A549 (cell line): ENCODE results near the gene SNAP25. TPM values are rescaled to one million over a fixed set of nuclear protein-coding genes. Genes with fewer than 3 reads are reported as not detected.

Experiments
- ATAC-seq, 2 experiments: fragments of 200-7000 bp in 1 of 2; fragments of >200 bp in 1 of 2; cut with Nextera tagmentation in 1 of 2; cut with Tn5 transposase in 1 of 2; 3 replicates each; pipeline versions ENCODE4 v1.8.0 to v1.9.1; 2018 to 2020; ENCODE audit warnings: mild to moderate bottlenecking in 1 of 2, moderate library complexity in 1 of 2
- CTCF ChIA-PET: fragments of 300-600 bp; sonication (Branson Sonifier 250); formaldehyde crosslinking; extraction: SDS; loops from one replicate; lab custom pipeline; 2021; ENCODE audit warnings: antibody characterized with exemption, inconsistent platforms; lab: Yijun Ruan, JAX
- POLR2A ChIA-PET: fragments of 350-600 bp; formaldehyde crosslinking; extraction: SDS; loops from one replicate; lab custom pipeline; 2021; ENCODE audit warnings: antibody characterized with exemption, inconsistent platforms; lab: Yijun Ruan, JAX
- DNase-seq, 2 experiments: peaks; one replicate each; pipeline versions ENCODE4 v3.0.0 to v3.0.0-alpha.2; 2011 to 2016; ENCODE audit warnings: low read depth in 1 of 2, low spot score in 1 of 2
- FAIRE-seq: peaks from 2 replicates; lab custom pipeline; 2011; peaks lifted over from hg19 to GRCh38; lab: Jason Lieb, UNC
- H3K27ac ChIP-seq, 2 experiments: fragments of >200 bp; sonication (Bioruptor Twin); formaldehyde crosslinking; 3 replicates each; pipeline ENCODE4 v1.5.1; 2016 to 2017
- H3K4me1 ChIP-seq: fragments of >200 bp; sonication (Bioruptor Twin); formaldehyde crosslinking; 3 replicates; pipeline ENCODE4 v1.6.1; 2016
- H3K4me2 ChIP-seq: fragments of >200 bp; sonication (Bioruptor Twin); formaldehyde crosslinking; 3 replicates; pipeline ENCODE4 v1.6.1; 2016
- H3K4me3 ChIP-seq: fragments of >200 bp; sonication (Bioruptor Twin); formaldehyde crosslinking; 3 replicates; pipeline ENCODE4 v1.5.1; 2016
- H3K9me3 ChIP-seq: fragments of >200 bp; sonication (Bioruptor Twin); formaldehyde crosslinking; 3 replicates; pipeline ENCODE4 v1.6.1; 2016
- ATOH8 ChIP-seq: fragments of 250-450 bp; sonication (Bioruptor Pico); IDR thresholded peaks from 2 replicates; pipeline ENCODE4 v1.5.0; 2020; ENCODE audit warnings: low read depth, mild to moderate bottlenecking, moderate library complexity
- CHD4 ChIP-seq: fragments of 200-600 bp; sonication (generic); IDR thresholded peaks from 2 replicates; pipeline ENCODE4 v1.6.1; 2016; ENCODE audit warnings: antibody characterized with exemption, mild to moderate bottlenecking, borderline replicate concordance
- EHMT2 ChIP-seq: fragments of 200-600 bp; sonication (generic); IDR thresholded peaks from 2 replicates; pipeline ENCODE4 v1.6.1; 2016; ENCODE audit warnings: antibody characterized with exemption, low read depth, mild to moderate bottlenecking, moderate library complexity
- ELK1 ChIP-seq: fragments of 150-350 bp; IDR thresholded peaks from 2 replicates; pipeline ENCODE4 v1.6.1; 2014; ENCODE audit warnings: low read depth, mild to moderate bottlenecking, low read length
- EP300 ChIP-seq, 2 experiments: fragments of >200 bp; sonication (Bioruptor Twin); formaldehyde crosslinking; IDR thresholded peaks; 2 replicates in 1 of 2; 3 replicates in 1 of 2; pipeline ENCODE4 v1.6.1; 2016 to 2017
- FOSL2 ChIP-seq, 2 experiments: fragments of 450-650 bp in 1 of 2; fragments of >200 bp in 1 of 2; sonication (Bioruptor Twin) in 1 of 2; formaldehyde crosslinking; IDR thresholded peaks; 2 replicates each; pipeline versions ENCODE4 v1.5.0 to v1.6.1; 2016 to 2020; ENCODE audit warnings: mild to moderate bottlenecking in 1 of 2, moderate library complexity in 1 of 2
- FOXS1 ChIP-seq: fragments of 250-450 bp; sonication (Bioruptor Pico); IDR thresholded peaks from 2 replicates; pipeline ENCODE4 v1.5.0; 2020; ENCODE audit warnings: mild to moderate bottlenecking, moderate library complexity
- GATA3 ChIP-seq: IDR thresholded peaks from 2 replicates; pipeline ENCODE4 v1.6.1; 2012; ENCODE audit warnings: borderline replicate concordance
- HDAC2 ChIP-seq: fragments of 200-600 bp; sonication (generic); IDR thresholded peaks from 2 replicates; pipeline ENCODE4 v1.6.1; 2016
- HEYL ChIP-seq: fragments of 250-450 bp; sonication (Bioruptor Pico); IDR thresholded peaks from 2 replicates; pipeline ENCODE4 v1.8.0; 2021; ENCODE audit warnings: mild to moderate bottlenecking, moderate library complexity
- HOXA7 ChIP-seq: fragments of 250-450 bp; sonication (Bioruptor Pico); IDR thresholded peaks from 2 replicates; pipeline ENCODE4 v1.5.0; 2020; ENCODE audit warnings: mild to moderate bottlenecking, moderate library complexity
- HOXB13 ChIP-seq: fragments of 250-450 bp; sonication (Bioruptor Pico); IDR thresholded peaks from 2 replicates; pipeline ENCODE4 v1.5.0; 2020; ENCODE audit warnings: low read depth, mild to moderate bottlenecking, moderate library complexity
- KDM1A ChIP-seq: fragments of 200-600 bp; sonication (generic); IDR thresholded peaks from 2 replicates; pipeline ENCODE4 v1.6.1; 2016; ENCODE audit warnings: low read depth, mild to moderate bottlenecking
- KDM5A ChIP-seq: fragments of 200-600 bp; sonication (generic); IDR thresholded peaks from 2 replicates; pipeline ENCODE4 v1.6.1; 2016; ENCODE audit warnings: antibody characterized with exemption, mild to moderate bottlenecking
- MAFK ChIP-seq: fragments of 450-650 bp; IDR thresholded peaks from 2 replicates; pipeline ENCODE4 v1.6.1; 2014; ENCODE audit not compliant: partially characterized antibody
- MAX ChIP-seq: IDR thresholded peaks from 2 replicates; pipeline ENCODE4 v1.6.1; 2012
- MAZ ChIP-seq: fragments of 150-350 bp; IDR thresholded peaks from 2 replicates; pipeline ENCODE4 v1.6.1; 2014; ENCODE audit warnings: antibody characterized with exemption, low read depth, low read length, borderline replicate concordance
- MYC ChIP-seq: IDR thresholded peaks from 2 replicates; pipeline ENCODE4 v1.6.1; 2012; ENCODE audit warnings: mild to moderate bottlenecking, inconsistent platforms, low read length, improper control_type of control experiment, borderline replicate concordance
- NPAS2 ChIP-seq: fragments of 250-450 bp; sonication (Bioruptor Pico); IDR thresholded peaks from 2 replicates; pipeline ENCODE4 v1.8.0; 2022; ENCODE audit warnings: mild to moderate bottlenecking, moderate library complexity, borderline replicate concordance
- PHF8 ChIP-seq: fragments of 200-600 bp; sonication (generic); IDR thresholded peaks from 2 replicates; pipeline ENCODE4 v1.6.1; 2016; ENCODE audit warnings: low read depth, mild to moderate bottlenecking, antibody characterized with exemption, moderate library complexity, borderline replicate concordance
- POLR2A ChIP-seq: IDR thresholded peaks from 2 replicates; pipeline ENCODE4 v1.6.1; 2012; ENCODE audit warnings: mild to moderate bottlenecking, low read length
- POLR2AphosphoS2 ChIP-seq: conservative IDR thresholded peaks from 2 replicates; pipeline ENCODE4 v1.6.1; 2012; ENCODE audit warnings: low read length, improper control_type of control experiment, inconsistent platforms
- REST ChIP-seq: fragments of 200-600 bp; sonication (generic); IDR thresholded peaks from 2 replicates; pipeline ENCODE4 v1.6.1; 2016; ENCODE audit warnings: antibody characterized with exemption, mild to moderate bottlenecking, moderate library complexity
- RNF2 ChIP-seq: fragments of 200-600 bp; sonication (generic); IDR thresholded peaks from 2 replicates; pipeline ENCODE4 v1.6.1; 2016; ENCODE audit warnings: low read depth, mild to moderate bottlenecking, antibody characterized with exemption, moderate library complexity, borderline replicate concordance
- SMC3 ChIP-seq: fragments of >200 bp; sonication (Bioruptor Twin); formaldehyde crosslinking; IDR thresholded peaks from 3 replicates; pipeline ENCODE4 v1.6.1; 2018; ENCODE audit warnings: inconsistent platforms
- SREBF2 ChIP-seq: fragments of 450-650 bp; IDR thresholded peaks from 2 replicates; pipeline ENCODE4 v1.6.1; 2014; ENCODE audit warnings: mild to moderate bottlenecking, moderate library complexity
- TP53 ChIP-seq: fragments of 250-450 bp; sonication (Bioruptor Pico); IDR thresholded peaks from 2 replicates; pipeline ENCODE4 v1.5.0; 2021; ENCODE audit warnings: mild to moderate bottlenecking, moderate library complexity
- USF2 ChIP-seq: fragments of 450-650 bp; IDR thresholded peaks from 2 replicates; pipeline ENCODE4 v1.6.1; 2014; ENCODE audit warnings: antibody characterized with exemption
- ZNF302 ChIP-seq: fragments of 250-450 bp; sonication (Bioruptor Pico); IDR thresholded peaks from 2 replicates; pipeline ENCODE4 v1.9.0; 2021; ENCODE audit warnings: inconsistent platforms, mild to moderate bottlenecking, moderate library complexity
- ZSCAN20 ChIP-seq: fragments of 250-450 bp; sonication (Bioruptor Pico); IDR thresholded peaks from 2 replicates; pipeline ENCODE4 v1.8.0; 2022; ENCODE audit warnings: mild to moderate bottlenecking, moderate library complexity
- WGBS: methylation state at CpG from one replicate; pipeline ENCODE4 v1.1.6; 2017; ENCODE audit errors: missing lambda C conversion rate; 5-methylcytosine and 5-hydroxymethylcytosine counted together
- polyA plus RNA-seq, 4 experiments: library from polyadenylated mRNA; depleted of rRNA in 3 of 4; stranded (reverse); fragments of >200 nt; fragmentation: RNase III in 1 of 4; extraction: RNeasy Plus Mini Kit Qiagen cat#74134 plus additional on column Dnase treatment in 1 of 4; gene quantifications; 2 replicates in 3 of 4; 3 replicates in 1 of 4; pipeline ENCODE4 v1.2.3, GENCODE V29; 2011 to 2017
- TF ChIP-seq, protein P1 (sequence below): fragments of >200 bp; sonication (Bioruptor Twin); formaldehyde crosslinking; IDR thresholded peaks from 2 replicates; pipeline ENCODE4 v1.6.1; 2016
- TF ChIP-seq, protein P2 (sequence below): fragments of 250-450 bp; sonication (Bioruptor Pico); IDR thresholded peaks from 2 replicates; pipeline ENCODE4 v1.5.0; 2021; ENCODE audit warnings: mild to moderate bottlenecking, moderate library complexity, borderline replicate concordance

The SNAP25 gene
- polyA plus RNA-seq, 2 of the 4 experiments (the other 2 are of a cell fraction) = 39.6 to 53.6 TPM

DNA sequence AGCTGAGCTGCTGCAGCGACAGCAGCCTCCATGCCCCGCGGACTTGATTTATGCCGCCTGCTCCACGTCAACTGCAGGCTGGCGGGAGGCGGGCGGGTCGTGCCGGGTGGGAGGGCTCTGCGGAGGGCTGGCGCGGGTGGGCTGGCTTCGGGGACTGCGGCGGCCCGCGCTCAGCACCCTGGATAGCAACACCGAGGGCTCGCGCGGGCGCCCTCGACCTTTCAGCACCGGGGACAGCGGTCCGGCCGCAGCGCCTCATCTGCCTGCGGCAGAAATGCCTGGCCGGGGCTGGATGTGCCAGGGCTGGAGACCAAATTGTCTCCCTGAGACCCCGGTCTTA, 792 bp downstream of the SNAP25 start:
- peak overlapping the region; percentile 70 for H3K4me3 ChIP-seq
- FAIRE-seq (no peak), DNase-seq (peak; percentile 56 to 74), ATAC-seq (peak; percentile 62 to 74)
- ChIA-PET CTCF (interaction anchor here (0.7 to 6.9 kb wide), 10 partner anchors 21 to 244 kb away, joined by 3 to 37 read pairs (median 4); partner anchors contain the start of gene MKKS), POLR2A (interaction anchor here (0.7 to 3.1 kb wide), 8 partner anchors 30 to 215 kb away, joined by 3 to 33 read pairs (median 10); partner anchors contain the start of genes MKKS and SLX4IP)
- no peaks in the 10 kb centered on the region for H3K9me3 ChIP-seq
- 2% methylated on average over 21 of the region's 32 CpGs for WGBS
- peak overlapping the region; percentile 77 to 93 for H3K27ac ChIP-seq
- H3K4me1 ChIP-seq = peaks cover 63% of the 10 kb centered on the region
- H3K4me2 ChIP-seq = peak overlapping the region; percentile 75
- no peak for TF ChIP-seq ELK1
- no peak for TF ChIP-seq KDM5A
- TF ChIP-seq ATOH8 = peak; percentile 97
- no peak for TF ChIP-seq SREBF2
- TF ChIP-seq NPAS2 = no peak
- peak; percentile 96 for TF ChIP-seq HOXB13 (CRISPR knock-in tag)
- TF ChIP-seq RNF2 = no peak
- TF ChIP-seq USF2 = no peak
- TF ChIP-seq SMC3 = peak; percentile 65
- TF ChIP-seq, protein P1, sequence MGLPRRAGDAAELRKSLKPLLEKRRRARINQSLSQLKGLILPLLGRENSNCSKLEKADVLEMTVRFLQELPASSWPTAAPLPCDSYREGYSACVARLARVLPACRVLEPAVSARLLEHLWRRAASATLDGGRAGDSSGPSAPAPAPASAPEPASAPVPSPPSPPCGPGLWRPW = no peak
- peak; percentile 14; the same call in 1 of the 2 replicates for TF ChIP-seq POLR2A
- 0 out of 2 replicates have a peak, but pooled peaks have one; percentile 50 for TF ChIP-seq MAZ
- peak; percentile 99 for TF ChIP-seq REST
- peak; percentile 52 for TF ChIP-seq ZNF302 (CRISPR knock-in tag)
- TF ChIP-seq KDM1A = no peak
- TF ChIP-seq, protein P2, sequence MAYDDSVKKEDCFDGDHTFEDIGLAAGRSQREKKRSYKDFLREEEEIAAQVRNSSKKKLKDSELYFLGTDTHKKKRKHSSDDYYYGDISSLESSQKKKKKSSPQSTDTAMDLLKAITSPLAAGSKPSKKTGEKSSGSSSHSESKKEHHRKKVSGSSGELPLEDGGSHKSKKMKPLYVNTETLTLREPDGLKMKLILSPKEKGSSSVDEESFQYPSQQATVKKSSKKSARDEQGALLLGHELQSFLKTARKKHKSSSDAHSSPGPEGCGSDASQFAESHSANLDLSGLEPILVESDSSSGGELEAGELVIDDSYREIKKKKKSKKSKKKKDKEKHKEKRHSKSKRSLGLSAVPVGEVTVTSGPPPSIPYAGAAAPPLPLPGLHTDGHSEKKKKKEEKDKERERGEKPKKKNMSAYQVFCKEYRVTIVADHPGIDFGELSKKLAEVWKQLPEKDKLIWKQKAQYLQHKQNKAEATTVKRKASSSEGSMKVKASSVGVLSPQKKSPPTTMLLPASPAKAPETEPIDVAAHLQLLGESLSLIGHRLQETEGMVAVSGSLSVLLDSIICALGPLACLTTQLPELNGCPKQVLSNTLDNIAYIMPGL (CRISPR knock-in tag) = 0 out of 2 replicates have a peak, but pooled peaks have one; percentile 22
- TF ChIP-seq EP300 (IDR thresholded peaks at IDR 0.05) = no peak
- TF ChIP-seq CHD4 = no peak
- peak; percentile 97 for TF ChIP-seq FOXS1 (CRISPR knock-in tag)
- TF ChIP-seq PHF8 = no peak
- peak; percentile 75; the same call in 1 of the 2 replicates for TF ChIP-seq HOXA7 (CRISPR knock-in tag)
- TF ChIP-seq MAX = peak; percentile 79
- no peak for TF ChIP-seq POLR2AphosphoS2
- peak; percentile 86 for TF ChIP-seq HEYL (CRISPR knock-in tag)
- no peak for TF ChIP-seq MAFK
- peak; percentile 64; the same call in 1 of the 2 replicates for TF ChIP-seq MYC
- peak; percentile 77; the same call in 1 of the 2 replicates for TF ChIP-seq HDAC2
- TF ChIP-seq ZSCAN20 (CRISPR knock-in tag) = peak; percentile 96
- no peak for TF ChIP-seq GATA3
- peak; percentile 99 for TF ChIP-seq EHMT2
- no peak for TF ChIP-seq FOSL2 (IDR thresholded peaks at IDR 0.05)
- peak; percentile 45; the same call in 1 of the 2 replicates for TF ChIP-seq FOSL2 (CRISPR knock-in tag; IDR thresholded peaks at IDR 0.05)
- no peak for TF ChIP-seq TP53
